ENCODE data around the gene PDE6C. TPM values are rescaled to one million over a fixed set of nuclear protein-coding genes. Genes with fewer than 3 reads are reported as not detected.

PDE6C gene
- total and polyA plus RNA-seq, 2 of the 8 experiments (the other 6 are each of a cell fraction or from before 2014, with no cell fraction given): not detected

DNA sequence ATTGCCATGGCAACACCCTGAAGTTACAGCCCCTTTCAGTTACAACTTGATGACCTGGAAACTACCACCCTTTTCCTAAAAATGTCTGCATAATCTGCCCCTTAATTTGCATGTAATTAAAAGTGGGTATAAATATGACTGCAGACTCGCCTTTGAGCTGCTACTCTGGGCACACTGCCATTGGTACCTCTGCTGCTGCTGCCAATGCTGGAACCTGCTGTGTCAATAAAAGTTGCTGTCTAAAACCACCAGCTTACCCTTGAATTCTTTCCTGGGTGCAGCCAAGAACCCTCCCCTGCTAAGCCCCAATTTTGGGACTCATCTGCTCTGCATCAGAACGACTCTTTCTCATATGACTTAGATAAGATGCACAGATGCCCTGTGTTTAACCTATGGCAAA is 100.3 kb downstream of the PDE6C start:
- ChIA-PET CTCF (ENCODE audit: partially characterized antibody) (interaction anchor here (0.7 to 1.5 kb wide), 4 partner anchors 10 to 158 kb away, joined by 3 to 4 read pairs (median 3); partner anchors contain the start of gene FRA10AC1), POLR2A (ENCODE audit: partially characterized antibody) (no interaction called here)
- no peak overlapping the region for H3K23ac ChIP-seq (ENCODE audit: insufficient read length)
- H2AK5ac ChIP-seq (ENCODE audit: low read depth, low read length): no peak overlapping the region
- FAIRE-seq: no peak
- no peak overlapping the region for H2AFZ ChIP-seq (ENCODE audit: low read length)
- no peaks in the 10 kb centered on the region for H3K4me1 ChIP-seq (replicated peaks in 1 of 4; ENCODE audit: control insufficient read depth in 3 of 4, insufficient read depth in 4 of 4, low read length in 3 of 4)
- no peak overlapping the region for H2BK12ac ChIP-seq (ENCODE audit: low read depth, low read length)
- H4K8ac ChIP-seq (ENCODE audit: extremely low read depth, insufficient read depth, low read length): no peak overlapping the region
- DNase-seq (ENCODE audit: low read depth in 1 of 2, low spot score in 2 of 2): no peak
- H3K56ac ChIP-seq (replicated peaks; ENCODE audit: insufficient read length, low read depth, low read length): no peak overlapping the region
- H3K9me3 ChIP-seq (ENCODE audit: insufficient read depth in 2 of 2, low read depth in 1 of 2, low read length in 1 of 2): no peaks in the 10 kb centered on the region
- H4K20me1 ChIP-seq (replicated peaks in 1 of 2; ENCODE audit: control insufficient read depth in 1 of 2, insufficient read depth in 2 of 2, low read length in 2 of 2): no peaks in the 10 kb centered on the region
- H3K27ac ChIP-seq (ENCODE audit: low read depth, low read length): no peak overlapping the region
- no peak overlapping the region for H4K91ac ChIP-seq (replicated peaks; ENCODE audit: insufficient read length, low read length)
- H3K4me3 ChIP-seq (ENCODE audit: extremely low read depth in 1 of 4, insufficient read depth in 2 of 4, low read depth in 3 of 4, low read length in 4 of 4): no peak overlapping the region
- no peak overlapping the region for H3K14ac ChIP-seq (ENCODE audit: insufficient read length)
- WGBS, 2 experiments (ENCODE audit: extremely low coverage in 1 of 2, insufficient coverage in 1 of 2, insufficient read length in 1 of 2, insufficient replicate concordance in 2 of 2, low coverage in 1 of 2, low lambda C conversion rate in 2 of 2, missing lambda C conversion rate in 1 of 2): 78% methylated on average over 2 of the region's 2 CpGs; no CpG with 5 or more reads in 1 of the 2 experiments
- H2BK5ac ChIP-seq (ENCODE audit: low read depth, low read length): no peak overlapping the region
- no peaks in the 10 kb centered on the region for H3K23me2 ChIP-seq (ENCODE audit: low read depth, low read length)
- H3K27me3 ChIP-seq (replicated peaks in 1 of 4; ENCODE audit: control insufficient read depth in 3 of 4, extremely low read depth in 1 of 4, insufficient read depth in 3 of 4, low read length in 3 of 4): no peaks in the 10 kb centered on the region
- H3K79me1 ChIP-seq (ENCODE audit: low read depth, low read length): no peaks in the 10 kb centered on the region
- no peak overlapping the region for H2BK120ac ChIP-seq (replicated peaks; ENCODE audit: low read depth, low read length)
- H3K79me2 ChIP-seq (ENCODE audit: control insufficient read depth in 1 of 2, insufficient read depth in 2 of 2, low read length in 2 of 2): no peaks in the 10 kb centered on the region
- H3K9ac ChIP-seq (replicated peaks in 1 of 4; ENCODE audit: extremely low read depth in 1 of 4, low read depth in 3 of 4, low read length in 3 of 4): no peak overlapping the region
- H2BK15ac ChIP-seq (ENCODE audit: low read length): no peak overlapping the region
- H3K18ac ChIP-seq (ENCODE audit: extremely low read depth, low read length): no peak overlapping the region
- H4K5ac ChIP-seq (ENCODE audit: insufficient read length, low read depth, low read length): no peak overlapping the region
- H3K4ac ChIP-seq (replicated peaks; ENCODE audit: insufficient read length, low read depth, low read length): no peak overlapping the region
- H3K4me2 ChIP-seq (ENCODE audit: insufficient read depth in 1 of 2, low read depth in 2 of 2, low read length in 2 of 2): no peak overlapping the region
- H3K36me3 ChIP-seq (ENCODE audit: control insufficient read depth in 2 of 4, insufficient read depth in 4 of 4, low read length in 3 of 4): no peaks in the 10 kb centered on the region
- TF ChIP-seq EZH2 (IDR thresholded peaks at IDR 0.05; ENCODE audit: low read depth, low read length, severe bottlenecking) (no peak), NANOG (IDR thresholded peaks at IDR 0.05; ENCODE audit: insufficient read depth, low read depth, low read length, poor library complexity, severe bottlenecking) (no peak), YY1 (IDR thresholded peaks at IDR 0.05; ENCODE audit: low read depth, low read length) (no peak), RAD21 (IDR thresholded peaks at IDR 0.05 in 1 of 2, conservative IDR thresholded peaks at IDR 0.05 in 1 of 2; ENCODE audit: low read depth in 2 of 2, low read length in 2 of 2) (no peak), TEAD4 (IDR thresholded peaks at IDR 0.05; ENCODE audit: low read depth, low read length) (no peak), CREB1 (IDR thresholded peaks at IDR 0.05) (no peak), SIRT6 (IDR thresholded peaks at IDR 0.05; ENCODE audit: low read length) (no peak), NRF1 (IDR thresholded peaks at IDR 0.05; ENCODE audit: low read depth, low read length) (no peak), CEBPB (IDR thresholded peaks at IDR 0.05; ENCODE audit: low read depth, low read length) (no peak)
- TF ChIP-seq, protein P1, sequence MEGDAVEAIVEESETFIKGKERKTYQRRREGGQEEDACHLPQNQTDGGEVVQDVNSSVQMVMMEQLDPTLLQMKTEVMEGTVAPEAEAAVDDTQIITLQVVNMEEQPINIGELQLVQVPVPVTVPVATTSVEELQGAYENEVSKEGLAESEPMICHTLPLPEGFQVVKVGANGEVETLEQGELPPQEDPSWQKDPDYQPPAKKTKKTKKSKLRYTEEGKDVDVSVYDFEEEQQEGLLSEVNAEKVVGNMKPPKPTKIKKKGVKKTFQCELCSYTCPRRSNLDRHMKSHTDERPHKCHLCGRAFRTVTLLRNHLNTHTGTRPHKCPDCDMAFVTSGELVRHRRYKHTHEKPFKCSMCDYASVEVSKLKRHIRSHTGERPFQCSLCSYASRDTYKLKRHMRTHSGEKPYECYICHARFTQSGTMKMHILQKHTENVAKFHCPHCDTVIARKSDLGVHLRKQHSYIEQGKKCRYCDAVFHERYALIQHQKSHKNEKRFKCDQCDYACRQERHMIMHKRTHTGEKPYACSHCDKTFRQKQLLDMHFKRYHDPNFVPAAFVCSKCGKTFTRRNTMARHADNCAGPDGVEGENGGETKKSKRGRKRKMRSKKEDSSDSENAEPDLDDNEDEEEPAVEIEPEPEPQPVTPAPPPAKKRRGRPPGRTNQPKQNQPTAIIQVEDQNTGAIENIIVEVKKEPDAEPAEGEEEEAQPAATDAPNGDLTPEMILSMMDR (IDR thresholded peaks at IDR 0.05; ENCODE audit: control extremely low read depth in 1 of 3, insufficient read depth in 1 of 3, low read depth in 1 of 3, low read length in 3 of 3): no peak
- TF ChIP-seq, protein P2, sequence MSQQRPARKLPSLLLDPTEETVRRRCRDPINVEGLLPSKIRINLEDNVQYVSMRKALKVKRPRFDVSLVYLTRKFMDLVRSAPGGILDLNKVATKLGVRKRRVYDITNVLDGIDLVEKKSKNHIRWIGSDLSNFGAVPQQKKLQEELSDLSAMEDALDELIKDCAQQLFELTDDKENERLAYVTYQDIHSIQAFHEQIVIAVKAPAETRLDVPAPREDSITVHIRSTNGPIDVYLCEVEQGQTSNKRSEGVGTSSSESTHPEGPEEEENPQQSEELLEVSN (IDR thresholded peaks at IDR 0.05): no peak
- no peak overlapping the region for H2BK20ac ChIP-seq (ENCODE audit: low read length)

All from H1 (cell line).